HEK293T (cell line): ENCODE measurements around the gene KCNQ1.

Experiments
- CTCF ChIA-PET: fragments of 350-600 bp; formaldehyde crosslinking; extraction: SDS; loops from one replicate; lab custom pipeline; 2021; ENCODE audit warnings: antibody characterized with exemption, inconsistent platforms; lab: Yijun Ruan, JAX
- POLR2A ChIA-PET: fragments of 350-600 bp; formaldehyde crosslinking; extraction: SDS; loops from one replicate; lab custom pipeline; 2020; ENCODE audit warnings: antibody characterized with exemption, inconsistent platforms; lab: Yijun Ruan, JAX
- DNase-seq: peaks from one replicate; pipeline ENCODE4 v3.0.0; 2012; ENCODE audit warnings: mixed read lengths; ENCODE audit errors: extremely low spot score
- ARNT ChIP-seq: fragments of 450-650 bp; IDR thresholded peaks from 2 replicates; pipeline ENCODE4 v1.6.1; 2017; ENCODE audit warnings: mild to moderate bottlenecking
- BHLHE40 ChIP-seq: fragments of 450-650 bp; IDR thresholded peaks from 2 replicates; pipeline ENCODE4 v1.6.1; 2016; ENCODE audit warnings: mild to moderate bottlenecking, moderate library complexity, borderline replicate concordance
- CTBP1 ChIP-seq: fragments of 450-650 bp; IDR thresholded peaks from 2 replicates; pipeline ENCODE4 v1.6.1; 2016; ENCODE audit warnings: borderline replicate concordance
- ELF4 ChIP-seq: fragments of 450-650 bp; IDR thresholded peaks from 2 replicates; pipeline ENCODE4 v1.6.1; 2017; ENCODE audit warnings: antibody characterized with exemption
- FOXA1 ChIP-seq: fragments of 450-650 bp; IDR thresholded peaks from 2 replicates; pipeline ENCODE4 v1.6.1; 2016; ENCODE audit warnings: mild to moderate bottlenecking
- FOXK2 ChIP-seq: fragments of 450-650 bp; IDR thresholded peaks from 2 replicates; pipeline ENCODE4 v1.6.1; 2016; ENCODE audit warnings: mild to moderate bottlenecking
- FOXM1 ChIP-seq: fragments of 450-650 bp; IDR thresholded peaks from 2 replicates; pipeline ENCODE4 v1.6.1; 2017; ENCODE audit warnings: mild to moderate bottlenecking, borderline replicate concordance
- HDGF ChIP-seq: fragments of 450-650 bp; IDR thresholded peaks from 2 replicates; pipeline ENCODE4 v1.6.1; 2017; ENCODE audit warnings: antibody characterized with exemption, borderline replicate concordance
- L3MBTL2 ChIP-seq: fragments of 450-650 bp; conservative IDR thresholded peaks from 2 replicates; pipeline ENCODE4 v1.6.1; 2016; ENCODE audit warnings: mild to moderate bottlenecking
- LEF1 ChIP-seq: fragments of 450-650 bp; IDR thresholded peaks from 2 replicates; pipeline ENCODE4 v1.6.1; 2017; ENCODE audit warnings: mild to moderate bottlenecking, borderline replicate concordance
- NFRKB ChIP-seq: fragments of 450-650 bp; IDR thresholded peaks from 2 replicates; pipeline ENCODE4 v1.6.1; 2016; ENCODE audit warnings: mild to moderate bottlenecking, moderate library complexity
- PKNOX1 ChIP-seq: fragments of 450-650 bp; IDR thresholded peaks from 2 replicates; pipeline ENCODE4 v1.6.1; 2016
- SP1 ChIP-seq: fragments of 450-650 bp; IDR thresholded peaks from 2 replicates; pipeline ENCODE4 v1.6.1; 2017
- SUZ12 ChIP-seq: fragments of 450-650 bp; IDR thresholded peaks from 2 replicates; pipeline ENCODE4 v1.6.1; 2016; ENCODE audit warnings: mild to moderate bottlenecking
- TARDBP ChIP-seq: fragments of 450-650 bp; IDR thresholded peaks from 2 replicates; pipeline ENCODE4 v1.6.1; 2016
- ZNF384 ChIP-seq: fragments of 450-650 bp; IDR thresholded peaks from 2 replicates; pipeline ENCODE4 v1.6.1; 2016

KCNQ1 gene

DNA sequence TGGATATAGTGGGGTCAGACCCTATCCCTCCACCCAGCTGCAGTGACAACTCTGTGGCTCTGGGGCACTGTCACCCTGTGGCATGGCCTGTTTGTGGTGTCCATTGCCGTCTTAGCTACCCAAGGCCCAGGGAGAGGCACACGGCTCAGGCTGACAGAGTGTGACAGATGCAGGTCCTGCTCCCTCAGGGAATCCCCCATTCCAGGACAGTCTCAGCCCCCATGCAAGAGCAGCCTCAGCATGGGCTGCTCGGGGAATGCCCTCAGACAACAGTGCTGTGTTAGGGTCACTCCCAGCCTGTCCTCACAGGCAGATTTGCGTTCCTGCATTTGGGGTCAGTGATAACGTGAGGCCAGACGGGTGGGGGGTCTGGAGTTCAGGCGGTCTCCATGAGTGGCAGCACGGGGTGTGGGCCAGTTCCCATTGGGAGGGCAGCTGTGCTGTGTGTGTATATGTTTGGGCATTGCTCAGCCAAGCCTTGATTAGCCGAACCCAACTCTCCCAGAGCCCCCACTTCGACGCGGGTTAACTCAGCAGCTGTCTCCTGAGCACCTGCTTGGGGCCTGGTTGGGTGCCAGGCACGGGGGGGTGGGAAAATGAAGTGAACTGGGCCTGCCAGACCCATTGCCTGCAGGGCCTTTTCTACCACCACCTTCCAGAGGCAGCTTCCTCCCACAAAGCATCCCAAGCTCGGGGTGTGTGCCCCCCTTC lies 260.2 kb downstream of the KCNQ1 start:
- no peak for DNase-seq
- TF ChIP-seq ELF4 (no peak), FOXA1 (no peak), HDGF (no peak), SP1 (no peak), BHLHE40 (no peak), FOXK2 (no peak), ZNF384 (no peak), NFRKB (no peak), CTBP1 (no peak), L3MBTL2 (no peak), LEF1 (no peak), TARDBP (no peak), ARNT (no peak), SUZ12 (no peak), PKNOX1 (no peak), FOXM1 (no peak)
- ChIA-PET POLR2A (no interaction called here), CTCF (no interaction called here)

DNA sequence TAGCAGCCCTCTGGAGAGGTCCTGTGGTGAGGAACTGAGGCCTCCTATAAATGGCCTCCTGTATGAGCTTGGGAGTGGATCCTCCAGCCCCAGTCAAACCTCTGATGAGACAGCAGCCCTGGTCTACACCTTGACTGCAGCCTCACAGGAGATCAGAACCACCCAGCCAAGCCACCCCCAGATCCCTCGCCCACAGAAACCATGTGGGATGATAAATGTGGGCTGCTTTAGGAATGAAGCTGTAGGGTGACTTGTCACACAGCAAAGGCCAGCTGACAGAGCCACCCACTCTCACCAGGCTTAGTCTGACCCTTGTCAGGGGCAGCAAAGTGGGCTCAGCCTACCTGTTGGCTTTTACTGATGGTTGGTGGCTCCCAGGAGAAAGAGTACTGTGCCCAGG lies 261.5 kb downstream of the KCNQ1 start:
- TF ChIP-seq FOXK2 (no peak), L3MBTL2 (no peak), LEF1 (no peak), NFRKB (no peak), FOXA1 (no peak), ZNF384 (no peak), HDGF (no peak), ELF4 (no peak), BHLHE40 (no peak), FOXM1 (no peak), SP1 (no peak), TARDBP (no peak), ARNT (no peak), SUZ12 (no peak), CTBP1 (no peak)
- POLR2A ChIA-PET, result no interaction called here
- CTCF ChIA-PET, result no interaction called here
- no peak for DNase-seq

DNA sequence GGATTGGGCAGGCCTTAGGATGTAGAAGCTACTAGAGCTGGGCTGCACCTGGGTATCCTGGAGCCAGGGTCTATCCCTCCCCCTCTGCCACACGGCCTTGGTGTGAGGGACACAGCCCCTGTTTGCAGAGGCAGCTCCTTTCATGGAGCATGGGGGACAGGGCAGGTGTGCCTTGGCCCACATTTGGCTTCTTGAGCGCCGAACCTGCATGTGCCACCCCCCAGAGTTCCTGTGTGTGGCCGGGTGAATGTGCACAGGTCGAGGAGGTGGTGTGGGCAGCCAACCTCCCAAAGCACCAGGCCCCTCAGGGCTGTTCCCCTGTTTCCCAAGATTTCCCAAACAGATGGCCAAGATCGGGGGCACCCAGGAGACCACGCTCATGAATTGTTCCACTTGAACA lies 262.9 kb downstream of the KCNQ1 start:
- ChIA-PET CTCF (no interaction called here), POLR2A (no interaction called here)
- TF ChIP-seq ZNF384, result no peak
- TF ChIP-seq ARNT, result no peak
- TF ChIP-seq LEF1, result no peak
- TF ChIP-seq HDGF, result no peak
- no peak for TF ChIP-seq SUZ12
- no peak for TF ChIP-seq ELF4
- TF ChIP-seq FOXK2, result no peak
- no peak for TF ChIP-seq L3MBTL2
- no peak for TF ChIP-seq TARDBP
- no peak for TF ChIP-seq FOXM1
- TF ChIP-seq BHLHE40, result no peak
- TF ChIP-seq PKNOX1, result no peak
- TF ChIP-seq NFRKB, result no peak
- no peak for TF ChIP-seq CTBP1
- TF ChIP-seq SP1, result no peak
- no peak for DNase-seq

- CTCF ChIA-PET, result no interaction called here
- TF ChIP-seq L3MBTL2, result no peak
- no peak for TF ChIP-seq FOXA1
- TF ChIP-seq ZNF384, result no peak
- TF ChIP-seq HDGF, result no peak
- no peak for TF ChIP-seq FOXK2
- no peak for TF ChIP-seq TARDBP
- no peak for TF ChIP-seq SUZ12
- no peak for TF ChIP-seq FOXM1
- no peak for TF ChIP-seq CTBP1
- no peak for TF ChIP-seq NFRKB
- no peak for TF ChIP-seq LEF1
- no peak for TF ChIP-seq ARNT
- TF ChIP-seq PKNOX1, result no peak
- no peak for TF ChIP-seq ELF4
- TF ChIP-seq BHLHE40, result no peak
- DNase-seq, result no peak
- POLR2A ChIA-PET, result no interaction called here
Measured at GRCh38 chr11:2708151-2708581, 263.4 kb downstream of the KCNQ1 start.

- ChIA-PET CTCF (no interaction called here), POLR2A (no interaction called here)
- no peak for TF ChIP-seq LEF1
- no peak for TF ChIP-seq TARDBP
- no peak for TF ChIP-seq HDGF
- no peak for TF ChIP-seq NFRKB
- no peak for TF ChIP-seq CTBP1
- no peak for TF ChIP-seq ELF4
- TF ChIP-seq ARNT, result no peak
- TF ChIP-seq FOXK2, result no peak
- no peak for TF ChIP-seq FOXA1
- TF ChIP-seq BHLHE40, result no peak
- TF ChIP-seq SUZ12, result no peak
- no peak for TF ChIP-seq L3MBTL2
- DNase-seq, result no peak
Measured at GRCh38 chr11:2708757-2709281, 264.0 kb downstream of the KCNQ1 start.

DNA sequence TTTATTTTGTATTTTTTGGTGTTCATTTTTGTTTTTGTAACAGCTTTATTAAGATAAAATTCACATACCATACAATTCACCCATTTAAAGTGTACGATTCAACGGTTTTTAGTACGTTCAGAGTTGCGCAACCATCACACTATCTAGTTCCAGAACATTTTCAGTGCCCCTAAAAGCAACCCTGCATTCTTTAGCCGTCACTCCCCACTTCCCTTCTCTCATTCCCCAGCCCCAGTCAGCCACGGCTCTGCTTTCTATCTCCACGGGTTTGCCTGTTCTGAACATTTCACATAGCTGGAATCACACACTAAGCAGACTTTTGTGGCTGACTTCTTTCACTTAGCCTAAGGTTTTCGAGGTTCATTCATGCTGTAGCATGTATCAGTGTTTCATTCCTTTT lies 264.6 kb downstream of the KCNQ1 start:
- ChIA-PET CTCF (no interaction called here), POLR2A (no interaction called here)
- no peak for DNase-seq

More for the DNA sequence above, 264.6 kb downstream of the KCNQ1 start:
- no peak for TF ChIP-seq FOXA1
- TF ChIP-seq TARDBP, result no peak
- TF ChIP-seq FOXM1, result no peak
- no peak for TF ChIP-seq BHLHE40
- no peak for TF ChIP-seq PKNOX1
- no peak for TF ChIP-seq NFRKB
- TF ChIP-seq SUZ12, result no peak
- no peak for TF ChIP-seq CTBP1
- no peak for TF ChIP-seq ARNT
